K562 (cell line): ENCODE data around the gene ATP6V0C. TPM values are rescaled to one million over a fixed set of nuclear protein-coding genes. Genes with fewer than 3 reads are reported as not detected.

Source experiments
- ATF7 ChIP-seq: fragments of 450-650 bp; IDR thresholded peaks from 2 replicates; pipeline ENCODE4 v1.7.1; 2014; ENCODE audit warnings: mild to moderate bottlenecking, moderate library complexity
- BCL6 ChIP-seq: fragments of 250-450 bp; sonication (Bioruptor Pico); IDR thresholded peaks from 2 replicates; pipeline ENCODE4 v1.4.0; 2020
- CTCFL ChIP-seq: IDR thresholded peaks from 2 replicates; pipeline ENCODE4 v1.6.1; 2011; ENCODE audit warnings: borderline replicate concordance, low read depth, mild to moderate bottlenecking, moderate library complexity, low read length; ENCODE audit not compliant: insufficient read depth, poor library complexity, severe bottlenecking
- ESRRB ChIP-seq: fragments of 250-450 bp; sonication (Bioruptor Pico); IDR thresholded peaks from 2 replicates; pipeline ENCODE4 v1.5.0; 2020; ENCODE audit warnings: mild to moderate bottlenecking, moderate library complexity, borderline replicate concordance
- GABPA ChIP-seq: fragments of 200-800 bp; sonication (Bioruptor generic); conservative IDR thresholded peaks from 2 replicates; pipeline ENCODE4 v1.6.1; 2016; ENCODE audit warnings: low read depth, missing genetic modification characterization, missing compliant biosample characterization
- HCFC1 ChIP-seq: IDR thresholded peaks from 2 replicates; pipeline ENCODE4 v1.6.1; 2012; ENCODE audit warnings: low read depth, low read length, improper control_type of control experiment
- HEY1 ChIP-seq: fragments of 250-450 bp; sonication (Bioruptor Pico); IDR thresholded peaks from 2 replicates; pipeline ENCODE4 v1.5.0; 2020; ENCODE audit warnings: mild to moderate bottlenecking, moderate library complexity, borderline replicate concordance
- JUND ChIP-seq, 2 experiments: IDR thresholded peaks; 2 replicates in 1 of 2; 3 replicates in 1 of 2; pipeline ENCODE4 v1.6.1; 2011; ENCODE audit warnings: borderline replicate concordance in 2 of 2, low read depth in 2 of 2, low read length in 2 of 2, improper control_type of control experiment in 1 of 2, missing biosample characterization in 1 of 2, missing genetic modification characterization in 1 of 2, missing genetic modification reagents in 1 of 2
- KDM1A ChIP-seq, 2 experiments: fragments of 450-650 bp; IDR thresholded peaks; 2 replicates each; pipeline ENCODE4 v1.6.1; 2016; ENCODE audit warnings: mild to moderate bottlenecking in 2 of 2
- MAFG ChIP-seq: fragments of 450-650 bp; conservative IDR thresholded peaks from 2 replicates; pipeline ENCODE4 v1.6.1; 2016; ENCODE audit warnings: missing genetic modification characterization, missing compliant biosample characterization
- MXD1 ChIP-seq: fragments of 250-450 bp; sonication (Bioruptor Pico); IDR thresholded peaks from 2 replicates; pipeline ENCODE4 v1.8.0; 2021; ENCODE audit warnings: borderline replicate concordance, mild to moderate bottlenecking, moderate library complexity; ENCODE audit not compliant: poor library complexity, severe bottlenecking
- PTRF ChIP-seq: fragments of 450-650 bp; IDR thresholded peaks from 2 replicates; pipeline ENCODE4 v1.6.1; 2016; ENCODE audit warnings: mild to moderate bottlenecking, missing genetic modification characterization, missing compliant biosample characterization
- RCOR1 ChIP-seq, 2 experiments: IDR thresholded peaks; 2 replicates each; pipeline ENCODE4 v1.6.1; 2012; ENCODE audit warnings: low read depth in 2 of 2, low read length in 2 of 2, borderline replicate concordance in 1 of 2, improper control_type of control experiment in 1 of 2
- SAP30 ChIP-seq: fragments of 200-600 bp; sonication (generic); IDR thresholded peaks from 2 replicates; pipeline ENCODE4 v1.6.1; 2012; ENCODE audit warnings: borderline replicate concordance, low read depth, mild to moderate bottlenecking, moderate library complexity, low read length, control low read depth, inconsistent platforms; ENCODE audit not compliant: insufficient read depth, poor library complexity, severe bottlenecking
- ZBTB7A ChIP-seq: IDR thresholded peaks from 2 replicates; pipeline ENCODE4 v1.6.1; 2011; ENCODE audit warnings: low read depth, mild to moderate bottlenecking, low read length, moderate library complexity, borderline replicate concordance; ENCODE audit not compliant: control insufficient read depth
- ZNF12 ChIP-seq: sonication (generic); formaldehyde crosslinking; IDR thresholded peaks from 2 replicates; pipeline ENCODE4 v1.4.0; 2020; ENCODE audit warnings: mild to moderate bottlenecking, missing genetic modification reagents
- polyA plus RNA-seq, 8 experiments: library from polyadenylated mRNA; depleted of rRNA in 4 of 8; stranded (reverse) in 5 of 8; unstranded in 3 of 8; fragments of >200 nt; fragmentation: Nextera tagmentation in 2 of 8; fragmentation: Illumina TruSeq in 1 of 8; extraction: Ambion mirVana in 2 of 8; extraction: Trizol in 1 of 8; gene quantifications; 2 replicates each; pipeline versions ENCODE4 v1.2.1 to v1.2.3, GENCODE V29; 2011 to 2014; ENCODE audit warnings: inconsistent platforms in 1 of 8, missing spikeins in 1 of 8
- total RNA-seq, 7 experiments: library from RNA; depleted of rRNA in 6 of 7; stranded (reverse); fragments of >200 nt in 6 of 7; fragmentation: Illumina TruSeq in 2 of 7; extraction: Trizol in 2 of 7; gene quantifications; 2 replicates each; pipeline versions ENCODE4 v1.2.1 to v1.2.3, GENCODE V29; 2011 to 2021; ENCODE audit warnings: low replicate concordance in 1 of 7
- TF ChIP-seq, protein P1 (sequence below): sonication (generic); formaldehyde crosslinking; IDR thresholded peaks from 2 replicates; pipeline ENCODE4 v1.8.0; 2022; ENCODE audit warnings: missing genetic modification reagents, mild to moderate bottlenecking, borderline replicate concordance
- TF ChIP-seq, protein P2 (sequence below): fragments of 450-650 bp; IDR thresholded peaks from 2 replicates; pipeline ENCODE4 v1.6.1; 2017; ENCODE audit warnings: antibody characterized with exemption

Gene ATP6V0C
- total and polyA plus RNA-seq, 9 of the 15 experiments (the other 6 are each of a cell fraction or from before 2014, with no cell fraction given): 2.9 to 228 (median 22.7) TPM

GRCh38 chr16:2520097-2520783, 6.5 kb downstream of the ATP6V0C start, which contains the start of gene AMDHD2 (continued):
- TF ChIP-seq HCFC1 (peak; percentile 71), KDM1A (IDR thresholded peaks at IDR 0.05) (no peak), ESRRB (no peak), MXD1 (CRISPR knock-in tag) (peak; percentile 50), PTRF (tag) (no peak), MAFG (tag) (no peak), RCOR1 (IDR thresholded peaks at IDR 0.05; ENCODE audit: borderline replicate concordance in 1 of 2, low read depth in 2 of 2, low read length in 2 of 2) (peak in 1 of 2 experiments; percentile 81; a peak in 1 of 4 replicates), BCL6 (no peak), ZBTB7A (no peak; the same call in 1 of the 2 replicates), JUND (IDR thresholded peaks at IDR 0.05; ENCODE audit: borderline replicate concordance, low read depth, low read length) (peak; percentile 43; the same call in 1 of the 2 replicates), JUND (tag; IDR thresholded peaks at IDR 0.05; ENCODE audit: borderline replicate concordance, low read depth, low read length) (no peak; the same call in 2 of the 3 replicates), CTCFL (peak; percentile 61), GABPA (tag) (peak; percentile 70), HEY1 (CRISPR knock-in tag) (no peak), ZNF12 (CRISPR knock-in tag) (no peak), SAP30 (peak; percentile 69), ATF7 (0 out of 2 replicates have a peak, but pooled peaks have one; percentile 9)
- TF ChIP-seq, protein P1, sequence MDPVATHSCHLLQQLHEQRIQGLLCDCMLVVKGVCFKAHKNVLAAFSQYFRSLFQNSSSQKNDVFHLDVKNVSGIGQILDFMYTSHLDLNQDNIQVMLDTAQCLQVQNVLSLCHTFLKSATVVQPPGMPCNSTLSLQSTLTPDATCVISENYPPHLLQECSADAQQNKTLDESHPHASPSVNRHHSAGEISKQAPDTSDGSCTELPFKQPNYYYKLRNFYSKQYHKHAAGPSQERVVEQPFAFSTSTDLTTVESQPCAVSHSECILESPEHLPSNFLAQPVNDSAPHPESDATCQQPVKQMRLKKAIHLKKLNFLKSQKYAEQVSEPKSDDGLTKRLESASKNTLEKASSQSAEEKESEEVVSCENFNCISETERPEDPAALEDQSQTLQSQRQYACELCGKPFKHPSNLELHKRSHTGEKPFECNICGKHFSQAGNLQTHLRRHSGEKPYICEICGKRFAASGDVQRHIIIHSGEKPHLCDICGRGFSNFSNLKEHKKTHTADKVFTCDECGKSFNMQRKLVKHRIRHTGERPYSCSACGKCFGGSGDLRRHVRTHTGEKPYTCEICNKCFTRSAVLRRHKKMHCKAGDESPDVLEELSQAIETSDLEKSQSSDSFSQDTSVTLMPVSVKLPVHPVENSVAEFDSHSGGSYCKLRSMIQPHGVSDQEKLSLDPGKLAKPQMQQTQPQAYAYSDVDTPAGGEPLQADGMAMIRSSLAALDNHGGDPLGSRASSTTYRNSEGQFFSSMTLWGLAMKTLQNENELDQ (CRISPR knock-in tag): no peak
- TF ChIP-seq, protein P2, sequence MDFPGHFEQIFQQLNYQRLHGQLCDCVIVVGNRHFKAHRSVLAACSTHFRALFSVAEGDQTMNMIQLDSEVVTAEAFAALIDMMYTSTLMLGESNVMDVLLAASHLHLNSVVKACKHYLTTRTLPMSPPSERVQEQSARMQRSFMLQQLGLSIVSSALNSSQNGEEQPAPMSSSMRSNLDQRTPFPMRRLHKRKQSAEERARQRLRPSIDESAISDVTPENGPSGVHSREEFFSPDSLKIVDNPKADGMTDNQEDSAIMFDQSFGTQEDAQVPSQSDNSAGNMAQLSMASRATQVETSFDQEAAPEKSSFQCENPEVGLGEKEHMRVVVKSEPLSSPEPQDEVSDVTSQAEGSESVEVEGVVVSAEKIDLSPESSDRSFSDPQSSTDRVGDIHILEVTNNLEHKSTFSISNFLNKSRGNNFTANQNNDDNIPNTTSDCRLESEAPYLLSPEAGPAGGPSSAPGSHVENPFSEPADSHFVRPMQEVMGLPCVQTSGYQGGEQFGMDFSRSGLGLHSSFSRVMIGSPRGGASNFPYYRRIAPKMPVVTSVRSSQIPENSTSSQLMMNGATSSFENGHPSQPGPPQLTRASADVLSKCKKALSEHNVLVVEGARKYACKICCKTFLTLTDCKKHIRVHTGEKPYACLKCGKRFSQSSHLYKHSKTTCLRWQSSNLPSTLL: no peak
